Measurements from ENCODE around the gene P2RX6.

DNA sequence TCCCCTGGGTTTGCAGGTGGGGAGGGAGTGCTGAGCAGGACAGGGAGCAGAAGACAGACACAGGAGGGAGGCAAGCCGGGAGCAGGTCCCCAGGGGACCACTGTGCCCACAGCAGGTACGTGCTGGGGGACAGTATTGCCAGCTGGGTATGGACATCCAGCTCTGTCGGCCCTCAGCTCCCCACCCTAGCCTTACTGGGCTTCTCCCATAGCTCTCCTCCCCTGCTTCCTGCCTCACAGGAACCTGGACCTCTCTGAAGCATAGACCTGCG lies 40.5 kb downstream of the P2RX6 start:
- TF ChIP-seq POLR2AphosphoS5 (IDR thresholded peaks at IDR 0.05), result no peak
- TF ChIP-seq, protein P1, sequence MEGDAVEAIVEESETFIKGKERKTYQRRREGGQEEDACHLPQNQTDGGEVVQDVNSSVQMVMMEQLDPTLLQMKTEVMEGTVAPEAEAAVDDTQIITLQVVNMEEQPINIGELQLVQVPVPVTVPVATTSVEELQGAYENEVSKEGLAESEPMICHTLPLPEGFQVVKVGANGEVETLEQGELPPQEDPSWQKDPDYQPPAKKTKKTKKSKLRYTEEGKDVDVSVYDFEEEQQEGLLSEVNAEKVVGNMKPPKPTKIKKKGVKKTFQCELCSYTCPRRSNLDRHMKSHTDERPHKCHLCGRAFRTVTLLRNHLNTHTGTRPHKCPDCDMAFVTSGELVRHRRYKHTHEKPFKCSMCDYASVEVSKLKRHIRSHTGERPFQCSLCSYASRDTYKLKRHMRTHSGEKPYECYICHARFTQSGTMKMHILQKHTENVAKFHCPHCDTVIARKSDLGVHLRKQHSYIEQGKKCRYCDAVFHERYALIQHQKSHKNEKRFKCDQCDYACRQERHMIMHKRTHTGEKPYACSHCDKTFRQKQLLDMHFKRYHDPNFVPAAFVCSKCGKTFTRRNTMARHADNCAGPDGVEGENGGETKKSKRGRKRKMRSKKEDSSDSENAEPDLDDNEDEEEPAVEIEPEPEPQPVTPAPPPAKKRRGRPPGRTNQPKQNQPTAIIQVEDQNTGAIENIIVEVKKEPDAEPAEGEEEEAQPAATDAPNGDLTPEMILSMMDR (IDR thresholded peaks at IDR 0.05), result no peak
